GM18861 (cell line): Measurements from ENCODE around the gene UNKL.
"Not testable (repeated sequence)": the region's sequence is repeated elsewhere in the genome, so short reads cannot be mapped to it uniquely, and the experiment has no call there.

Source experiments
- ATAC-seq: cut with Tn5 transposase; IDR thresholded peaks from one replicate; pipeline ENCODE4 v1.9.1; 2021; ENCODE audit not compliant: unreplicated experiment

The UNKL gene

GRCh38 chr16:1446296-1447080 lies 32.0 kb upstream of the UNKL start:
- ATAC-seq: no peak

DNA sequence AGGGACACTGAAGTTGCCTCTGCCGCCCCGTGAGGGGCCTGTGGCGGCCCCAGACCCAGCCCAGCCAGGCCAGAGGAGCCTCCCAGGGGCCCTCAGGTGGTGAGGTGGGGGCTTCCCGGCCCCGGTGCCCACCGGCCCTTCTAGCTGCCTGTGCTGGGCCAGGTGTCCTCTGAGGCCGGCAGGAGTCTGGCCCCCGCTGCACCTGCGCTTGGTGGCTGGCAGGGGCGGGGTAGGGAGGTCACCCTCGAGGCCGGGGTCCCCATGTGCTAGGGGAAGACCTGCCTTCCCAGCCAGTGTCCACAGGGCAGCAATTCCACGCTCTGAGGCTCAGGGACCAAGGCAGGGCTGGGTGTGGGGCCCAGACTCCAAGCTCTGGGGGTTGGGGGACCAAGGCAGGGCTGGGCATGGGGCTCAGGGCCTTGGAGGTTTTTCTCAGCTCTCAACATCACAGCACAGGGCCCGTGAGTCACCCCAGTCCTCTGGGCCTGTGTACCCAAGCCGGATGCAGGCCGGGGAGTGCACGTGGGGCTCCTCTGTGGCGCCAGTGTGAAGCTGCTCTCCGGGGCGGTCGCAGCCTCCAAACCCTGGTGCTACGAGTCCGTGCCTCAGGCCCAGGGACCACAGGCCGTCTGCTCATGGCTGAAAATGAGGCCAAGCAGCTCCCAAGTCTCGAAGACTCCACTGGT lies 31.2 kb upstream of the UNKL start:
- no peak for ATAC-seq

DNA sequence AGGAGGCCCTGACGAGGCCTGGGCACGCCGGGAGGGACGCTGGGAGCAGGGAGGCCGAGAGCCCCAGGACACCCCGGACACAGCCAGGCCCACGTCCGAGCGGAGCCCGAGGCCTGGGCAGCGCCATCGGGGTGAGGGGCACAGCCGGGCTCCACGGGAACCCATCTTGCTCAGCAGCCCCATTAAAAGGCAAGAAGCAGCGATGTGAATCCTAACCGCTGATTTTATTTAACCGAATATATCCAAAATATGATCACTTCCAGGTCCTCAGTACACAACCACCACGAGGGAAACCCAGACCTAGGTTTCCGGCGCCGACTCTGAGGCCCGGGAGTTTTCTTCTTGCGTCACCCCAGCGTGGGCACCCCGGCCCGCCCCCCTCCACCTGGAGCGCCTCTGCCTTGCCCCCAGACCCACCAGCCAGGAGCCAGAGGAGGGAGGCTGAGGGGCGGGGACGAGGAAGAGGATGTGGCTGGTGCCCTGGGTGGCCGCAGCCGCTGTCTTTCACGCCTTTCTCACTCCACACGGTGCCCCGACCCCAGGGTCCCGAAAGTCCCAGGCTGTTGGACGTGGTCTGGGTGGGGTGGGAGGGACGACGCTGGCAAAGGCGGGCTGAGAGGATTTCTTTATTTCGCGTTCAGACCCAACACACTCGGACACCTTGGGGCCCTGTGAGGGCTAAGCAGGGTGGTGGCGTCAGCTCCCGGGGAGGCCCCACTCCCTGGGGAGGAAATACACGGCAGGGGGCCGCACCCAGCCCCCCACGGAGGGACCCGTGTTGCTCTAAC lies 30.4 kb upstream of the UNKL start:
- no peak for ATAC-seq

GRCh38 chr16:1443980-1444729 lies 29.7 kb upstream of the UNKL start, which contains the start of gene CCDC154:
TSS of gene CCDC154 (minus strand) at chr16:1444556. CDS start at chr16:1444322, 234 bp downstream.
- no peak for ATAC-seq

DNA sequence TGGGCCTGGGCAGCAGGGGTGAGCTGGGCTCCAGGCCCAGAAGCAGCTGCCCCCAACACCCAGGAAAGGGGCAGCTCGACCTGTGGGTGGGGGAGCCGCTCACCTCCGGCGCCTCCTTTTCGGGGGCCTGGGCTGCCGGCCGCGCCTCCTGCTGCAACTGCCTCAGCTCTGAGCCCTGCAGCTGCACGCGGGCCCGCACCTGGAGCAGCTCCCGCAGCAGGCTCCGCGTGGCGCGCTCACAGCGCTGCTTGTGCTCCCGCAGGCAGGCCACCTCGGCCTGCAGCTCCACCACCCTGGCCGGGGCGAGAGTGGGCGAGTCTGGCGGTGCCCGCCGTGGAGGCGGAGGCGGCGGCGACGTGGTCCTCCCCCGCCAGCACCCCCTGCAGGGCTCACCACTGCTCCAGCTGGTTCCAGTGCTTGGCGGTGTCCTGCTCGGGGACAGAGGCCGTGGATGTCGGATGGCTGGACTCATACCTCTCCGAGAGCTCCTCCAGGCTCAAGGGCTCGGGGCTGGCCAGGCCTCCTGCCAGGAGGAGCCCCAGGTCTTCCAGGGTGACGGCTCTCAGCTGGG lies 29.0 kb upstream of the UNKL start:
- no peak for ATAC-seq

DNA sequence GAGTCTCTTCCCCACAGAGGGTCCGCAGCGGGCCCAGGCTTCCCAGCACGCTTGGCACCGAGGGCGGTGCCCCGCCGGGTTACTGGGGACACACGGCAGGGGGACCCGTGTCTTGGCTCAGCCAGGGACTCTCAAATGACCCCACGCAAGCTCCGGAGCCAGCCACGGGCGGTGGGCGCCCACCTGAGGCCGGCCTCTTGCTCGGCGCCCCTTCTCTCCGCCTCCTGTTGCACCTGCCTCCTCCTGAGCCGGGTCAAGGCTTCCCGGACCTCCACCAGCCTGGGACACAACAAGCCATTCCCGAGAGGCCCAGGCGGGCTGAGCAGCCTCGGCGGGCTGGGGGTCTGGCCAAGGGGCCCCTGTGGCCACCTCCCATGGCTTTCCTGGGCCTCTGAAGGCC lies 28.2 kb upstream of the UNKL start:
- no peak for ATAC-seq

DNA sequence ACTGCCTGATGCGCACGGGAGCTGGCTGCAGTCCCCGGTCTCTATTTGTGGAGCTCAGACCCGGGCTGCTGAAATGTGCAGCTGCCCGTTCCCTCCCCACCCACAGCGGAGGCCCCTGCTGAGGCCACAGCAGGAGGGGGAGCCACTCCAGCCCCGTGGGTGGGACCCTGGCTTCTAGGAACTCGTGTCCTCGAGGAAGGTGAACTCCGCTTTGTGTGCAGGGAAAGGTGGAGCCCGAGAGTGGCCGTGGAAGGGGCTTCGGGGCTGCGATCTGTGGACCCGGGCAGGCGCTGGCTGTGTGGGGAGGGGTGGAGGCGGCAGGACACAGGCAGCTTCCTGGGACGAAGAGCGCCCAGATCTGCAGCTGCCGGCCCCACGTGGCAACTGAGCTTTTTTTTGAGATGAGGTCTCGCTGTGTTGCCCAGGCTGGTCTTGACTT lies 26.9 kb upstream of the UNKL start:
- no peak for ATAC-seq

- not testable (repeated sequence) for ATAC-seq
Measured at GRCh38 chr16:1439699-1440074, 25.2 kb upstream of the UNKL start.

DNA sequence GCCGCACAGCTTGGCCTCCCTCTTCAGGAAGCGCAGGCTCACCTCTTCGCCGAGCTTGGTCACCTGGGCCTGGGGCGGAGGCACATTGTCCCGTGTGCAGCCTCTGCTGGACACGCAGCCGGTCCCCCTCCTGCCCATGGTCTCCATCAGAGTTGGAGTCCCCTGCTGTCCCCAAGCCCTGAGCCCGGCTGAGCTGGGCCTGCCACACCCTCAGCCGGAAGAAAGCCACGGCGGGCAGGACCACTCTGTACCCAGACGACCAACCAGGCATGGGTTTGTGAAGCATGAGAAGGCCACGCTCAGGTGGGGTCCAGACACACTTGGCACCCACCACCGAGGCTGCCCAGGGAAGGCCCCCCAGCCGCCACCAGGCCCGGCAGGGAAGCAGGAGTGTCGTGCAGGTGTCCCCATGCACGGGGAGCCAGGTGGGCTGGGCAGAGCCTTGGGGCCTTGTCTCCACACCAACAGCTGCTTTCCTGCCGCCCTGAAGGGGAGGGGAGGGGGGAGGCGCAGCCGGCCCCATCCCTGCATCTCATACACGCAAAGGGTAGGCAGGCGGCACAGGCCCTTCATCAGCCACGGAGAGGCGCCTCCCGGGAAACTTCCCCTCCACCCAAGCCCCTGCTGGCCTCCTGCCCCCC lies 24.7 kb upstream of the UNKL start:
- no peak for ATAC-seq

- ATAC-seq: no peak
Measured at GRCh38 chr16:1438229-1439057, 23.9 kb upstream of the UNKL start.

- ATAC-seq: no peak
Measured at GRCh38 chr16:1437606-1438005, 23.1 kb upstream of the UNKL start.

GRCh38 chr16:1436731-1437355 lies 22.3 kb upstream of the UNKL start:
- ATAC-seq: no peak

DNA sequence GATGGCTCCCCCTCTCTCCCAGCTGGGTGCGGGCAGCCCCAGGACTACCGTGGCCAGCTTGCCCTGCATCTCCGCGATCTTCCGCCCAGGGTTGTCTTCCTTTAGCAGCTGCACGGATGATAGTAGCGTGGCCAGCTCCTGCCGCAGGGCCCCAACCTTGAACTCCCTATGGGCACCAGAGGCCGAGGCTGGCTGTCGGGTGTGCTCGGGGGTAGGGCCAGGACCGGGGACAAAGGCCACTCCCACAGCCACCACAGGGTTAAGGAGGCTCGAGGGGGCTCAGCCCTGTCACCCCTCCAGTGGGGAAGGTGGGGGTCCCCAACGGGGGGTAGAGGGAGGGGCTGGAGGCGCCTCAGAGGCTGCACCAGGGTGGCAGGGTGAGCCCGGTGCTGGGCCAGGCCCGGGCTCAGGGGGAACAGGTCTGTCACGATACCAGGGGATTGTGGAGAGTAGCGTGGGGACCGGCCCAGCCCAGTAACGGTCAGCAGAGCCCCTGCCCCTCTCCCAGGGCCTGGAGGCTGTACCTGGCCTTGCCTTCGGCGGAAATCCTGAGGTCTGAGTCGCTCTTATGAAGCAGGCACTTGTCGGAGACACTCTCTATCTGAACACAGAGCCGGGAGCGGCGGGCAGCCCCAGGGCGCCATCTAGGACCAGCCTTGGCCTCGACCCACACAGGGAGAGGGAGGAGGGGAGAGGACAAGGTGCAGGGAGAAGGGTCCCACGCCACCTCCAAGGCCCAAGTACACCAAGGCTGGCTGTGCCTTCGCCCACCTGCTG lies 21.6 kb upstream of the UNKL start:
- ATAC-seq: no peak

GRCh38 chr16:1434644-1435592 lies 20.4 kb upstream of the UNKL start:
- ATAC-seq: no peak

DNA sequence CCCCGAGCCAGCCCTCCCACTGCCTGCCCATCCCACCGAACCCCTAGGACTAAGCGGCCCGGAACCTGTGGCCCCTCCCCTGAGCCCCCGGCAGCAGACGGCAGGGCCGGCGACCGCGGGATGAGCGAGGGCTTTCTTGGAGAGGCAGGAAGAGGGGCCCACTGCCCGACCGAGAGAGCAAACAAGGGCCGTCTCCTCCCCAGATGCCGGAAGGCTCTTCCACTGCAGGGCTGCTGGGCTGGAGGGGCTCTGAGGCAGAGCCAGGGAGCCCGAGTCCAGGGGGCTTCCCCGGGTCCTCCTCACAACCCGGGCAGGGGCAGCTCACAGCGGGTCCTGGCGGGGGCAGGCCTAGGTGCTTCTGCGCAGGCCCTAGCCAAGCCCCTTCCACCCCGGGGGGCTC lies 19.3 kb upstream of the UNKL start:
- ATAC-seq: no peak

DNA sequence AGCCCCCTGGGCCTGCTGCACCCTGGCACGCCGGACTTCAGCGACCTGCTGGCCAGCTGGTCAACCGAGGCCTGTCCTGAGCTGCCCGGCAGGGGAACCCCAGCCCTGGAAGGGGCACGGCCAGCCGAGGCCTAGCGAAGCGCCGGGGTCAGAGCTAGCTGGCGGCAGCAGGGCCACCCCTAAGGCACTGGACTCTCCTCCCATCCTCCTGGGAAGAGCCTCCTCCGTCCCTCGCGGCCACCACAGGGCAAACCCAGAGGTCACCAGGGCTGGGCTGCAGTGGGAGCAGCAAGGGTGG lies 18.7 kb upstream of the UNKL start:
- no peak for ATAC-seq
